Measurements from ENCODE around the gene HJV. TPM values are rescaled to one million over a fixed set of nuclear protein-coding genes. Genes with fewer than 3 reads are reported as not detected.

The HJV gene
- total and polyA plus RNA-seq, 2 of the 13 experiments (the other 11 are each of a cell fraction or from before 2014, with no cell fraction given), result 0.18 TPM; not detected in 1

DNA sequence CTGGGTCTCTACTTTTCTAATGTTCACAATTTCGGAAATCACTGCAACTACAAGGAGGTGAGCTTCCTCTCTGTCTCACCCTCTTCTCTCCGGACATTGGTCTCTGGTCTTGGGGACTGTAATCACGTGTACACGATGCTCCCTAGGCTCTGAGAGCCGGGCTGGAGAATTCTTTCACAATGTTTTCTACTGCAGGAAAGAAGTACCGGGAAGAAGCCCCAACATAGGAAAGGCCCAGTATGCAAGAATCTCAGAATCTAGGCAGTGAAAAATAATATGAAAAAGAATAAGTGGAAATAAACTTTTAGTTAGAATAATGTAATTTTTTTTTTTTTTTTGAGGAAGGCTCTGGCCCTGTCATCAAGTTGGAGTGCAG, 13.5 kb upstream of the HJV start (continued):
- TF ChIP-seq PAF1 (CRISPR knock-in tag; IDR thresholded peaks at IDR 0.05) (no peak), ZC3H13 (CRISPR knock-in tag; IDR thresholded peaks at IDR 0.05) (no peak), CHD4 (IDR thresholded peaks at IDR 0.05; ENCODE audit: borderline replicate concordance, low read length) (0 out of 2 replicates have a peak, but pooled peaks have one; percentile 11), CBX1 (IDR thresholded peaks at IDR 0.05; ENCODE audit: low read depth) (no peak), MAFF (IDR thresholded peaks at IDR 0.05; ENCODE audit: low read depth, low read length) (no peak), ZFYVE20 (CRISPR knock-in tag; IDR thresholded peaks at IDR 0.05; ENCODE audit: borderline replicate concordance, low read depth) (no peak), ASH2L (IDR thresholded peaks at IDR 0.05; ENCODE audit: insufficient read length, low read depth, low read length) (no peak), RNF2 (conservative IDR thresholded peaks at IDR 0.05; ENCODE audit: low read depth) (no peak)
- TF ChIP-seq, protein P1, sequence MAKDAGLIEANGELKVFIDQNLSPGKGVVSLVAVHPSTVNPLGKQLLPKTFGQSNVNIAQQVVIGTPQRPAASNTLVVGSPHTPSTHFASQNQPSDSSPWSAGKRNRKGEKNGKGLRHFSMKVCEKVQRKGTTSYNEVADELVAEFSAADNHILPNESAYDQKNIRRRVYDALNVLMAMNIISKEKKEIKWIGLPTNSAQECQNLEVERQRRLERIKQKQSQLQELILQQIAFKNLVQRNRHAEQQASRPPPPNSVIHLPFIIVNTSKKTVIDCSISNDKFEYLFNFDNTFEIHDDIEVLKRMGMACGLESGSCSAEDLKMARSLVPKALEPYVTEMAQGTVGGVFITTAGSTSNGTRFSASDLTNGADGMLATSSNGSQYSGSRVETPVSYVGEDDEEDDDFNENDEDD (CRISPR knock-in tag; IDR thresholded peaks at IDR 0.05; ENCODE audit: borderline replicate concordance), result peak; percentile 49; the same call in 1 of the 2 replicates
- TF ChIP-seq, protein P2, sequence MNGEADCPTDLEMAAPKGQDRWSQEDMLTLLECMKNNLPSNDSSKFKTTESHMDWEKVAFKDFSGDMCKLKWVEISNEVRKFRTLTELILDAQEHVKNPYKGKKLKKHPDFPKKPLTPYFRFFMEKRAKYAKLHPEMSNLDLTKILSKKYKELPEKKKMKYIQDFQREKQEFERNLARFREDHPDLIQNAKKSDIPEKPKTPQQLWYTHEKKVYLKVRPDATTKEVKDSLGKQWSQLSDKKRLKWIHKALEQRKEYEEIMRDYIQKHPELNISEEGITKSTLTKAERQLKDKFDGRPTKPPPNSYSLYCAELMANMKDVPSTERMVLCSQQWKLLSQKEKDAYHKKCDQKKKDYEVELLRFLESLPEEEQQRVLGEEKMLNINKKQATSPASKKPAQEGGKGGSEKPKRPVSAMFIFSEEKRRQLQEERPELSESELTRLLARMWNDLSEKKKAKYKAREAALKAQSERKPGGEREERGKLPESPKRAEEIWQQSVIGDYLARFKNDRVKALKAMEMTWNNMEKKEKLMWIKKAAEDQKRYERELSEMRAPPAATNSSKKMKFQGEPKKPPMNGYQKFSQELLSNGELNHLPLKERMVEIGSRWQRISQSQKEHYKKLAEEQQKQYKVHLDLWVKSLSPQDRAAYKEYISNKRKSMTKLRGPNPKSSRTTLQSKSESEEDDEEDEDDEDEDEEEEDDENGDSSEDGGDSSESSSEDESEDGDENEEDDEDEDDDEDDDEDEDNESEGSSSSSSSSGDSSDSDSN (CRISPR knock-in tag; IDR thresholded peaks at IDR 0.05), result 0 out of 2 replicates have a peak, but pooled peaks have one; percentile 6
- TF ChIP-seq, protein P3, sequence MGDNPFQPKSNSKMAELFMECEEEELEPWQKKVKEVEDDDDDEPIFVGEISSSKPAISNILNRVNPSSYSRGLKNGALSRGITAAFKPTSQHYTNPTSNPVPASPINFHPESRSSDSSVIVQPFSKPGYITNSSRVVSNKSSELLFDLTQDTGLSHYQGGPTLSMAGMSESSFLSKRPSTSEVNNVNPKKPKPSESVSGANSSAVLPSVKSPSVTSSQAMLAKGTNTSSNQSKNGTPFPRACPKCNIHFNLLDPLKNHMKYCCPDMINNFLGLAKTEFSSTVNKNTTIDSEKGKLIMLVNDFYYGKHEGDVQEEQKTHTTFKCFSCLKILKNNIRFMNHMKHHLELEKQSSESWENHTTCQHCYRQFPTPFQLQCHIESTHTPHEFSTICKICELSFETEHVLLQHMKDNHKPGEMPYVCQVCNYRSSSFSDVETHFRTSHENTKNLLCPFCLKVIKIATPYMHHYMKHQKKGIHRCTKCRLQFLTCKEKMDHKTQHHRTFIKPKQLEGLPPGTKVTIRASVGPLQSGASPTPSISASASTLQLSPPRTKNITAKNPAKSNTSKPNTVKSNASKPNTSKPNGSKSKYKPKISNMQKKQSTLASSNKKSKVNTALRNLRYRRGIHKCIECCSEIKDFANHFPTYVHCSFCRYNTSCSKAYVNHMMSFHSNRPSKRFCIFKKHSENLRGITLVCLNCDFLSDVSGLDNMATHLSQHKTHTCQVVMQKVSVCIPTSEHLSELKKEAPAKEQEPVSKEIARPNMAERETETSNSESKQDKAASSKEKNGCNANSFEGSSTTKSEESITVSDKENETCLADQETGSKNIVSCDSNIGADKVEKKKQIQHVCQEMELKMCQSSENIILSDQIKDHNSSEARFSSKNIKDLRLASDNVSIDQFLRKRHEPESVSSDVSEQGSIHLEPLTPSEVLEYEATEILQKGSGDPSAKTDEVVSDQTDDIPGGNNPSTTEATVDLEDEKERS (CRISPR knock-in tag; IDR thresholded peaks at IDR 0.05), result 0 out of 2 replicates have a peak, but pooled peaks have one; percentile 8
- TF ChIP-seq, protein P4, sequence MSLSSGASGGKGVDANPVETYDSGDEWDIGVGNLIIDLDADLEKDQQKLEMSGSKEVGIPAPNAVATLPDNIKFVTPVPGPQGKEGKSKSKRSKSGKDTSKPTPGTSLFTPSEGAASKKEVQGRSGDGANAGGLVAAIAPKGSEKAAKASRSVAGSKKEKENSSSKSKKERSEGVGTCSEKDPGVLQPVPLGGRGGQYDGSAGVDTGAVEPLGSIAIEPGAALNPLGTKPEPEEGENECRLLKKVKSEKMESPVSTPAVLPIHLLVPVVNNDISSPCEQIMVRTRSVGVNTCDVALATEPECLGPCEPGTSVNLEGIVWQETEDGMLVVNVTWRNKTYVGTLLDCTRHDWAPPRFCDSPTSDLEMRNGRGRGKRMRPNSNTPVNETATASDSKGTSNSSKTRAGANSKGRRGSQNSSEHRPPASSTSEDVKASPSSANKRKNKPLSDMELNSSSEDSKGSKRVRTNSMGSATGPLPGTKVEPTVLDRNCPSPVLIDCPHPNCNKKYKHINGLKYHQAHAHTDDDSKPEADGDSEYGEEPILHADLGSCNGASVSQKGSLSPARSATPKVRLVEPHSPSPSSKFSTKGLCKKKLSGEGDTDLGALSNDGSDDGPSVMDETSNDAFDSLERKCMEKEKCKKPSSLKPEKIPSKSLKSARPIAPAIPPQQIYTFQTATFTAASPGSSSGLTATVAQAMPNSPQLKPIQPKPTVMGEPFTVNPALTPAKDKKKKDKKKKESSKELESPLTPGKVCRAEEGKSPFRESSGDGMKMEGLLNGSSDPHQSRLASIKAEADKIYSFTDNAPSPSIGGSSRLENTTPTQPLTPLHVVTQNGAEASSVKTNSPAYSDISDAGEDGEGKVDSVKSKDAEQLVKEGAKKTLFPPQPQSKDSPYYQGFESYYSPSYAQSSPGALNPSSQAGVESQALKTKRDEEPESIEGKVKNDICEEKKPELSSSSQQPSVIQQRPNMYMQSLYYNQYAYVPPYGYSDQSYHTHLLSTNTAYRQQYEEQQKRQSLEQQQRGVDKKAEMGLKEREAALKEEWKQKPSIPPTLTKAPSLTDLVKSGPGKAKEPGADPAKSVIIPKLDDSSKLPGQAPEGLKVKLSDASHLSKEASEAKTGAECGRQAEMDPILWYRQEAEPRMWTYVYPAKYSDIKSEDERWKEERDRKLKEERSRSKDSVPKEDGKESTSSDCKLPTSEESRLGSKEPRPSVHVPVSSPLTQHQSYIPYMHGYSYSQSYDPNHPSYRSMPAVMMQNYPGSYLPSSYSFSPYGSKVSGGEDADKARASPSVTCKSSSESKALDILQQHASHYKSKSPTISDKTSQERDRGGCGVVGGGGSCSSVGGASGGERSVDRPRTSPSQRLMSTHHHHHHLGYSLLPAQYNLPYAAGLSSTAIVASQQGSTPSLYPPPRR (CRISPR knock-in tag; IDR thresholded peaks at IDR 0.05; ENCODE audit: borderline replicate concordance), result no peak
- TF ChIP-seq, protein P5, sequence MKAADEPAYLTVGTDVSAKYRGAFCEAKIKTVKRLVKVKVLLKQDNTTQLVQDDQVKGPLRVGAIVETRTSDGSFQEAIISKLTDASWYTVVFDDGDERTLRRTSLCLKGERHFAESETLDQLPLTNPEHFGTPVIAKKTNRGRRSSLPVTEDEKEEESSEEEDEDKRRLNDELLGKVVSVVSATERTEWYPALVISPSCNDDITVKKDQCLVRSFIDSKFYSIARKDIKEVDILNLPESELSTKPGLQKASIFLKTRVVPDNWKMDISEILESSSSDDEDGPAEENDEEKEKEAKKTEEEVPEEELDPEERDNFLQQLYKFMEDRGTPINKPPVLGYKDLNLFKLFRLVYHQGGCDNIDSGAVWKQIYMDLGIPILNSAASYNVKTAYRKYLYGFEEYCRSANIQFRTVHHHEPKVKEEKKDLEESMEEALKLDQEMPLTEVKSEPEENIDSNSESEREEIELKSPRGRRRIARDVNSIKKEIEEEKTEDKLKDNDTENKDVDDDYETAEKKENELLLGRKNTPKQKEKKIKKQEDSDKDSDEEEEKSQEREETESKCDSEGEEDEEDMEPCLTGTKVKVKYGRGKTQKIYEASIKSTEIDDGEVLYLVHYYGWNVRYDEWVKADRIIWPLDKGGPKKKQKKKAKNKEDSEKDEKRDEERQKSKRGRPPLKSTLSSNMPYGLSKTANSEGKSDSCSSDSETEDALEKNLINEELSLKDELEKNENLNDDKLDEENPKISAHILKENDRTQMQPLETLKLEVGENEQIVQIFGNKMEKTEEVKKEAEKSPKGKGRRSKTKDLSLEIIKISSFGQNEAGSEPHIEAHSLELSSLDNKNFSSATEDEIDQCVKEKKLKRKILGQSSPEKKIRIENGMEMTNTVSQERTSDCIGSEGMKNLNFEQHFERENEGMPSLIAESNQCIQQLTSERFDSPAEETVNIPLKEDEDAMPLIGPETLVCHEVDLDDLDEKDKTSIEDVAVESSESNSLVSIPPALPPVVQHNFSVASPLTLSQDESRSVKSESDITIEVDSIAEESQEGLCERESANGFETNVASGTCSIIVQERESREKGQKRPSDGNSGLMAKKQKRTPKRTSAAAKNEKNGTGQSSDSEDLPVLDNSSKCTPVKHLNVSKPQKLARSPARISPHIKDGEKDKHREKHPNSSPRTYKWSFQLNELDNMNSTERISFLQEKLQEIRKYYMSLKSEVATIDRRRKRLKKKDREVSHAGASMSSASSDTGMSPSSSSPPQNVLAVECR (CRISPR knock-in tag; IDR thresholded peaks at IDR 0.05; ENCODE audit: borderline replicate concordance), result peak; percentile 5; the same call in 1 of the 2 replicates
